Astrocyte of the spinal cord (primary cell): ENCODE results near the gene HSP90AB1.

Source experiments
- DNase-seq: peaks from one replicate; pipeline ENCODE4 v3.0.0; 2011; ENCODE audit warnings: low read depth, low spot score
- H3K4me3 ChIP-seq: 2 replicates; pipeline ENCODE4 v1.5.1; 2011; ENCODE audit warnings: low read depth, mild to moderate bottlenecking, low read length, moderate library complexity
- in situ Hi-C: cut with HindIII; loops from 2 replicates; pipeline ENCODE4 v1.10.0; 2017; ENCODE audit warnings: low sequenced_read_pairs
- TF ChIP-seq, protein P1 (sequence below): IDR thresholded peaks from 2 replicates; pipeline ENCODE4 v1.5.1; 2012; ENCODE audit warnings: low read depth, mild to moderate bottlenecking, low read length, inconsistent platforms

The HSP90AB1 gene

DNA sequence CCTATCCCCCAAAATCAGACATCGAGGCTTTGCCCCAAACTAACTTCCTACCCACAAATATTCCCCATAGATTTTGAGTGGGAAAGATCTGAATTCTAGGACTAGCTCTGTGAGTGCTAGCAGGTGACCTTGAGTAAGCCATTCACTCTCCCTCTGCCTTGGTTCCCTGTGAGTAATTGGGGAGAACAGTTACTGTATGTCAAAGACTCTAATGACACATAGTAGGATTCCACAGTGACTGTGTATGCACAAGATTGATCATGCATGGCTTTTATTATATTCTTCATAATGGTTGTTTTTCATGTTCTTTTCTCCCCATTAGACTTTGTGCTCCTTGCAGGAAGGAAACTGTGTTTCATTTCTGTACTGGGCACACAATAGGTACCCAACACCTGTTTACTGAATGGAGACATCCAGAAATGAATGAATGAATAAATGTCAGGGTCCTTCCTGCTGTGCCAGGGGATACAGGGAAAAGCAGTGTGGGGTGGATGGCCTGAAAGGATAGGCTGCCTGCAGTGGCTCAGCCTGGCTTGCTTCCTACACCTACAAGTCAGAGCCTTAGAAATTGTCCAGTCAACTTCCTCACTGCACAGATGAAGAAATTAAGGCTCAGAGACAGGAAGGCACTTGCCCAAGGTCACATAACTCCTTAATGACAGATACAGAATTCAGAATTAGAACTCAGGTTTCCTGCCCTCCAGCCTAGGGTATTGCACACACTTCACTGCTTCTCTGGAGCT lies 22.4 kb downstream of the HSP90AB1 start:
- in situ Hi-C loops: no loop called here
- TF ChIP-seq, protein P1, sequence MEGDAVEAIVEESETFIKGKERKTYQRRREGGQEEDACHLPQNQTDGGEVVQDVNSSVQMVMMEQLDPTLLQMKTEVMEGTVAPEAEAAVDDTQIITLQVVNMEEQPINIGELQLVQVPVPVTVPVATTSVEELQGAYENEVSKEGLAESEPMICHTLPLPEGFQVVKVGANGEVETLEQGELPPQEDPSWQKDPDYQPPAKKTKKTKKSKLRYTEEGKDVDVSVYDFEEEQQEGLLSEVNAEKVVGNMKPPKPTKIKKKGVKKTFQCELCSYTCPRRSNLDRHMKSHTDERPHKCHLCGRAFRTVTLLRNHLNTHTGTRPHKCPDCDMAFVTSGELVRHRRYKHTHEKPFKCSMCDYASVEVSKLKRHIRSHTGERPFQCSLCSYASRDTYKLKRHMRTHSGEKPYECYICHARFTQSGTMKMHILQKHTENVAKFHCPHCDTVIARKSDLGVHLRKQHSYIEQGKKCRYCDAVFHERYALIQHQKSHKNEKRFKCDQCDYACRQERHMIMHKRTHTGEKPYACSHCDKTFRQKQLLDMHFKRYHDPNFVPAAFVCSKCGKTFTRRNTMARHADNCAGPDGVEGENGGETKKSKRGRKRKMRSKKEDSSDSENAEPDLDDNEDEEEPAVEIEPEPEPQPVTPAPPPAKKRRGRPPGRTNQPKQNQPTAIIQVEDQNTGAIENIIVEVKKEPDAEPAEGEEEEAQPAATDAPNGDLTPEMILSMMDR: no peak
- DNase-seq: no peak

DNA sequence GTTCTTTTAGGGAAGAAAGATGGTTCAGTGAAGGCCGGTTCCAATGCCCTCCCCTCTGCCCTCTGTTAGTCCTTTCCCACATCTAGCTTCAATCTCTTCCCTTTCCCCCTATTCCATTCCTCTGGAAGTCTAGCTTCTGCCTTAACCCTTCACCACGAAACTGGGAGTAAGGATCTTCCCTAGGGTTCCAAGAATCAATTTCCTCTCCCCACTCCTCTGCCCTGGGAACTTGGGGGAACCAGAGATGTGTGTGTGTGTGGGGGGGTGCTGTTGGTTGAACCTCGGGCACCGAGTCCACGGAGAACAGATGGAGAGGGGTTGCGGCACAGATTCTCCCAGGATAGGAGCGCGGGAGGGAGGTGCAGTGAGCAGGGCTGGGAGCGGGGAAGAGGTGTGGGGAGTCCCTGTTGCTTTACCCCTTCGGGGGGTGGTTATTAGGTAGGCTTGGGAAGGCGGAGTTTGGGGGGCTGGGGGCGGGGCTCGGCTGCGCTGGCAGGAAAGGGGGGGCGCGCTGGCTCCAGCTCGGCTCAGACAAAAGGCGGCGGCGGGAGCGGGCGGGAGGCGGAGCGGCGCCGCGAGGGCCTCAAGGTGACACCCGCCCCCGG lies 23.1 kb downstream of the HSP90AB1 start, which contains the start of gene TMEM151B:
Gene TMEM151B (plus strand): TSS at position 530 of the 605 bp plus-strand sequence. CDS start 293 bp downstream, outside the sequence.
- no peak within 1 kb of the TSS for H3K4me3 ChIP-seq
- in situ Hi-C loops: no loop called here
- TF ChIP-seq, protein P1: no peak
- DNase-seq: no peak

More for the DNA sequence above, 22.4 kb downstream of the HSP90AB1 start:
- no peak overlapping the region for H3K4me3 ChIP-seq

GRCh38 chr6:44270526-44271405 lies 23.9 kb downstream of the HSP90AB1 start:
- TF ChIP-seq, protein P1: no peak
- H3K4me3 ChIP-seq: no peak overlapping the region
- in situ Hi-C loops: no loop called here
- DNase-seq: no peak

DNA sequence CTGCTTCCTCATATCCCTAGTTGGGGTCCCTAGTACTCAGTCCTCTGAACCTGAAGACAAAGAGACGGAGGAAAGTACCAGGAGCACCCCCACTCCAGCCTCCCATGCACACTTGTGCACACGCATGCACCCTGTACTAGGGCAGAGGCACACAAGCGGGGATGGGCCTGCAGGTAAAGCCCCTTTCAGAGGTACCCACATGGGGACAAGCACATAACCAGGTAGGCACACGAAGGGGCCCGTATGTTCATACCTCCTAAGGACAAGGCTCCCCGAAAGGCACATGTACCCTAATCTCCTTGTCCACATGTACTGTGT lies 24.5 kb downstream of the HSP90AB1 start:
- H3K4me3 ChIP-seq: no peak overlapping the region
- DNase-seq: no peak
- in situ Hi-C loops: no loop called here
- TF ChIP-seq, protein P1: no peak

- no peak for DNase-seq
- TF ChIP-seq, protein P1: no peak
- H3K4me3 ChIP-seq: no peak overlapping the region
- in situ Hi-C loops: no loop called here
Measured at GRCh38 chr6:44271914-44272313, 25.0 kb downstream of the HSP90AB1 start.

- H3K4me3 ChIP-seq: no peak overlapping the region
- in situ Hi-C loops: no loop called here
- no peak for DNase-seq
- TF ChIP-seq, protein P1: no peak
Measured at GRCh38 chr6:44272529-44272928, 25.6 kb downstream of the HSP90AB1 start.
